ENCODE data around the gene ARHGAP26.
"Not testable (repeated sequence)": the region's sequence is repeated elsewhere in the genome, so short reads cannot be mapped to it uniquely, and the experiment has no call there.

ARHGAP26 gene

GRCh38 chr5:143118222-143118621, 348.0 kb downstream of the ARHGAP26 start:
- Histone ChIP-seq H3K4me1 (ENCODE audit: insufficient read depth, low read length) (peaks cover 25% of the 10 kb centered on the region), H3K9ac (ENCODE audit: low read depth, low read length) (no peak overlapping the region), H3K36me3 (ENCODE audit: insufficient read depth, low read length) (no peaks in the 10 kb centered on the region), H3K9me3 (ENCODE audit: control insufficient read depth, insufficient read depth, low read length) (no peaks in the 10 kb centered on the region; the same call in 1 of the 2 replicates)

GRCh38 chr5:143118818-143119217, 348.6 kb downstream of the ARHGAP26 start:
- peaks cover 25% of the 10 kb centered on the region for H3K4me1 ChIP-seq (ENCODE audit: insufficient read depth, low read length)
- H3K9ac ChIP-seq (ENCODE audit: low read depth, low read length); H3K36me3 ChIP-seq (ENCODE audit: insufficient read depth, low read length); H3K9me3 ChIP-seq (ENCODE audit: control insufficient read depth, insufficient read depth, low read length): not testable (repeated sequence)

GRCh38 chr5:143119291-143119769, 349.2 kb downstream of the ARHGAP26 start:
- Histone ChIP-seq H3K9me3 (ENCODE audit: control insufficient read depth, insufficient read depth, low read length) (no peaks in the 10 kb centered on the region; the same call in 1 of the 2 replicates), H3K4me1 (ENCODE audit: insufficient read depth, low read length) (peaks cover 25% of the 10 kb centered on the region), H3K9ac (ENCODE audit: low read depth, low read length) (no peak overlapping the region), H3K36me3 (ENCODE audit: insufficient read depth, low read length) (no peaks in the 10 kb centered on the region)

GRCh38 chr5:143119881-143120341, 349.7 kb downstream of the ARHGAP26 start:
- H3K9ac ChIP-seq (ENCODE audit: low read depth, low read length) = no peak overlapping the region
- H3K36me3 ChIP-seq (ENCODE audit: insufficient read depth, low read length) = no peaks in the 10 kb centered on the region
- H3K4me1 ChIP-seq (ENCODE audit: insufficient read depth, low read length) = peaks cover 30% of the 10 kb centered on the region
- H3K9me3 ChIP-seq (ENCODE audit: control insufficient read depth, insufficient read depth, low read length) = no peaks in the 10 kb centered on the region; the same call in 1 of the 2 replicates

- no peaks in the 10 kb centered on the region for H3K36me3 ChIP-seq (ENCODE audit: insufficient read depth, low read length)
- H3K4me1 ChIP-seq (ENCODE audit: insufficient read depth, low read length) = peaks cover 30% of the 10 kb centered on the region
- no peak overlapping the region for H3K9ac ChIP-seq (ENCODE audit: low read depth, low read length)
- H3K9me3 ChIP-seq (ENCODE audit: control insufficient read depth, insufficient read depth, low read length) = no peaks in the 10 kb centered on the region; the same call in 1 of the 2 replicates
Measured at GRCh38 chr5:143120460-143121134, 350.4 kb downstream of the ARHGAP26 start.

GRCh38 chr5:143121135-143121475, 350.9 kb downstream of the ARHGAP26 start:
- Histone ChIP-seq H3K9me3 (ENCODE audit: control insufficient read depth, insufficient read depth, low read length) (no peaks in the 10 kb centered on the region; the same call in 1 of the 2 replicates), H3K36me3 (ENCODE audit: insufficient read depth, low read length) (no peaks in the 10 kb centered on the region), H3K4me1 (ENCODE audit: insufficient read depth, low read length) (peaks cover 30% of the 10 kb centered on the region), H3K9ac (ENCODE audit: low read depth, low read length) (no peak overlapping the region)

GRCh38 chr5:143124593-143124992, 354.4 kb downstream of the ARHGAP26 start:
- Histone ChIP-seq H3K9me3 (ENCODE audit: control insufficient read depth, insufficient read depth, low read length) (no peaks in the 10 kb centered on the region; the same call in 1 of the 2 replicates), H3K4me1 (ENCODE audit: insufficient read depth, low read length) (peaks cover 22% of the 10 kb centered on the region), H3K9ac (ENCODE audit: low read depth, low read length) (no peak overlapping the region), H3K36me3 (ENCODE audit: insufficient read depth, low read length) (no peaks in the 10 kb centered on the region)

- H3K9ac ChIP-seq (ENCODE audit: low read depth, low read length) = no peak overlapping the region
- 0 out of 2 replicates have a peak, but pooled peaks cover 5% of the 10 kb centered on the region for H3K4me1 ChIP-seq (ENCODE audit: insufficient read depth, low read length)
- no peaks in the 10 kb centered on the region for H3K36me3 ChIP-seq (ENCODE audit: insufficient read depth, low read length)
- H3K9me3 ChIP-seq (ENCODE audit: control insufficient read depth, insufficient read depth, low read length) = no peaks in the 10 kb centered on the region; the same call in 1 of the 2 replicates
Measured at GRCh38 chr5:143126174-143127019, 356.2 kb downstream of the ARHGAP26 start.

- H3K36me3 ChIP-seq (ENCODE audit: insufficient read depth, low read length) = no peaks in the 10 kb centered on the region
- no peaks in the 10 kb centered on the region for H3K9me3 ChIP-seq (ENCODE audit: control insufficient read depth, insufficient read depth, low read length)
- 0 out of 2 replicates have a peak, but pooled peaks cover 5% of the 10 kb centered on the region for H3K4me1 ChIP-seq (ENCODE audit: insufficient read depth, low read length)
- no peak overlapping the region for H3K9ac ChIP-seq (ENCODE audit: low read depth, low read length)
Measured at GRCh38 chr5:143128412-143129071, 358.4 kb downstream of the ARHGAP26 start.

- no peaks in the 10 kb centered on the region for H3K9me3 ChIP-seq (ENCODE audit: control insufficient read depth, insufficient read depth, low read length)
- no peaks in the 10 kb centered on the region for H3K36me3 ChIP-seq (ENCODE audit: insufficient read depth, low read length)
- H3K4me1 ChIP-seq (ENCODE audit: insufficient read depth, low read length) = peaks cover 5% of the 10 kb centered on the region; the same call in 1 of the 2 replicates
- no peak overlapping the region for H3K9ac ChIP-seq (ENCODE audit: low read depth, low read length)
Measured at GRCh38 chr5:143129203-143129602, 359.0 kb downstream of the ARHGAP26 start.

GRCh38 chr5:143129910-143130612, 359.9 kb downstream of the ARHGAP26 start:
- H3K36me3 ChIP-seq (ENCODE audit: insufficient read depth, low read length) = no peaks in the 10 kb centered on the region
- no peaks in the 10 kb centered on the region for H3K9me3 ChIP-seq (ENCODE audit: control insufficient read depth, insufficient read depth, low read length)
- no peak overlapping the region for H3K9ac ChIP-seq (ENCODE audit: low read depth, low read length)
- no peaks in the 10 kb centered on the region; the same call in 1 of the 2 replicates for H3K4me1 ChIP-seq (ENCODE audit: insufficient read depth, low read length)

- Histone ChIP-seq H3K9ac (ENCODE audit: low read depth, low read length) (no peak overlapping the region), H3K9me3 (ENCODE audit: control insufficient read depth, insufficient read depth, low read length) (no peaks in the 10 kb centered on the region), H3K36me3 (ENCODE audit: insufficient read depth, low read length) (no peaks in the 10 kb centered on the region), H3K4me1 (ENCODE audit: insufficient read depth, low read length) (no peaks in the 10 kb centered on the region; the same call in 1 of the 2 replicates)
Measured at GRCh38 chr5:143130613-143131305, 360.6 kb downstream of the ARHGAP26 start.

GRCh38 chr5:143131972-143132371, 361.8 kb downstream of the ARHGAP26 start:
- no peaks in the 10 kb centered on the region; the same call in 1 of the 2 replicates for H3K4me1 ChIP-seq (ENCODE audit: insufficient read depth, low read length)
- no peak overlapping the region for H3K9ac ChIP-seq (ENCODE audit: low read depth, low read length)
- no peaks in the 10 kb centered on the region for H3K36me3 ChIP-seq (ENCODE audit: insufficient read depth, low read length)
- H3K9me3 ChIP-seq (ENCODE audit: control insufficient read depth, insufficient read depth, low read length) = no peaks in the 10 kb centered on the region
